HT-29 (cell line): ENCODE data around the gene CSNK1A1. TPM values are rescaled to one million over a fixed set of nuclear protein-coding genes. Genes with fewer than 3 reads are reported as not detected.
A peak's percentile ranks its signal among the peaks of the same experiment; 100 is the strongest.
"Not testable (repeated sequence)": the region's sequence is repeated elsewhere in the genome, so short reads cannot be mapped to it uniquely, and the experiment has no call there.

Experiments used
- DNase-seq: peaks from one replicate; pipeline ENCODE4 v3.0.0-alpha.2; 2015; ENCODE audit warnings: low spot score
- total RNA-seq: library from RNA; depleted of rRNA; stranded (reverse); fragments of >200 nt; shearing (Covaris generic); gene quantifications from 2 replicates; pipeline ENCODE4 v1.2.3, GENCODE V29; 2014; rRNA removed

Gene CSNK1A1
- 318 and 376 TPM in 2 replicates for total RNA-seq

DNA sequence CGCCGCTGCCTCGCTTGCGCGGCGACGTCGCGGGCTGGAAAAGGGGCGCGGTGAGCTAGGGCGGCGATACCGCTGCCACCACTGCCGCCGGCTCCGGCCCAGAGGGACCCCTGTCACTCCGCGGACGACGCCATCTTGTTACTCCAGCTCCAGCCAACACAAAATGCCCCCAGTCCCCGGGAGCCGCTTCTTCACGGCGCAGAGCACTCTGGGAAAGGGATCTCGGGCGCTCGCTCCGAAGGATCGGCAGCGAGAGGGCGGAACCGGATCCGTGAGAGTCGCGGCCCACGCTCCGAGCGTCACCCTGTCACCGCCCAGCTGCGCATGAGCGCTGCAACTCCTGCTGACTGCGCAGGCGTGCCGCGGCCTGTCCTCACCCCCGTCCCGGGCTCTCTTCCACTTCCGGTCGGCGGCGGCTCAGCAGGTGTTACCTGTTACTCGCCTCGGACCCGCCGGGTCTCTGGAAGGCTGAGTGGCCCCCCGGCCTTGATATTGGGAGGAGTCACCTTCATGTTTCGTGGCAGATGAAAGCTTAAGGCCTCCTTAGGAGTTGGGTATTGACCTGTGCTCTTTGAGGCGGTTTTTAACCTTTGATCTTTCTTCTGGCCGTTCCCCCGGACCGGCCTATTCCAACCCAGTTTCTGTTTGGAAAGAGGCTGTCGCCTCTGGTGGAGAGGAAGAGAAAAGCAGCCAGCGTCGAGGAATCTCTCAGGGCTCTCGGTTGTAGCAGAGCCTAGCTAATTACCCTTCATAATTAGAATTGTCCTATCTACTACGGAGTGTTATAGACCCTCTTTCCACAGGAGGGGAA, at the start of gene CSNK1A1:
Gene CSNK1A1, minus strand, starts transcription at position 213 of the 811 bp plus-strand sequence. CDS start 475 bp downstream, outside the sequence.
- DNase-seq = peak; percentile 98

- DNase-seq = no peak
Observed at GRCh38 chr5:149600932-149601331, 49.7 kb upstream of the CSNK1A1 start.

GRCh38 chr5:149599375-149599774, 48.1 kb upstream of the CSNK1A1 start:
- no peak for DNase-seq

GRCh38 chr5:149598966-149599365, 47.7 kb upstream of the CSNK1A1 start:
- no peak for DNase-seq

DNA sequence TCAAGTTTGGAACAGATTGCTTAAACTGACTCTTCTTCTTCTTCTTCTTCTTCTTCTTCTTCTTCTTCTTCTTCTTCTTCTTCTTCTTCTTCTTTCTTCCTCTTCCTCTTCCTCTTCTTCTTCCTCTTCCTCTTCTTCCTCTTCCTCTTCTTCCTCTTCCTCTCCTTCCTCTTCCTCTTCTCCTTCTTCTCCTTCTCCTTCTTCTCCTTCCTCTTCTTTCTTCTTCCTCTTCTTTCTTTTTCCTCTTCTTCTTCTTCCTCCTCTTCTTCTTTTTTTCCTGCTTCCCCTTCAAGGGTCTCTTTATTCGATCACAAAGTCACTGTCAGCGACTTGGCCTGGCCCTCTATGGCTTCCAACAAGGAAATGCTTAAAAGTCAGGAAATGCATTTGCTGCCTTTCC, 47.0 kb upstream of the CSNK1A1 start:
- not testable (repeated sequence) for DNase-seq

DNA sequence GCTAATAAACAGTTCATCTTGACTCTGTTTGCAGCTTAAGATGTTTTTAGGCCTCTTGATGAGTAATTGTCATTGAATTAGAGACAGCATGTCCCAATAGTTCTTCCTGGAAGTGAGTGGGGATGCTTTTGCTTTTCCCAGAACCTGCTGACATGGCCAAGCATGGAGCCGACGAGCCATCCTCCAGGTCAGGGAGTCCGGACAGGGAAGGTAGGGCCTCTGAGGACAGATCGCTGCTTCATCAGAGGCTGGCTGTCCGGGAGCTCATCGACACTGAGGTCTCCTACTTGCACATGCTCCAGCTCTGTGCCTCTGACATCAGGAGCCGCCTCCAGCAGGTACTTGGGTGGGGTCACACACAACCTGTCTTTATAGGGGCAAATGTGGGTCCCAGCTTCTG, 46.4 kb upstream of the CSNK1A1 start:
- DNase-seq = no peak

DNA sequence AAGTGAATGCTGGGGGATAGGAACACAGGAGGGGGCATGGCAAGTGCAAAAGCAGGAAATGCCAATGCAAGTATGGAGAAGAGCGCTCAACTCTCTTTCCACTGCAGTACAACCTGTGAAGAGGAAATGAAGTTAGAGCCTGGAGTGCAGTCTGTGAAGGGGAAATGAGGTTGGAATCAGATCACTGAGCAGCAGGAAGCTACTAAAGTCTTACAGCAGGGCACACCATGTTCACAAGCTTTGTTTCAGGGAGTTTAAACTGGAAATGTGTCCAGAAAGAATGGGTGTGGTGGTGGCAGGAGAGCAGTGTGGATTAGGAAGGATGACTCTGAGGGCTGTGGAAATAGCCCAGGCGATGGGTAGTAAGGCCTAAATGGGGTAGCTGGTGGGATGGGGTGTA, 45.5 kb upstream of the CSNK1A1 start:
- no peak for DNase-seq

- not testable (repeated sequence) for DNase-seq
Observed at GRCh38 chr5:149595105-149595504, 43.9 kb upstream of the CSNK1A1 start.

- DNase-seq = no peak
Observed at GRCh38 chr5:149594206-149594895, 43.1 kb upstream of the CSNK1A1 start.

DNA sequence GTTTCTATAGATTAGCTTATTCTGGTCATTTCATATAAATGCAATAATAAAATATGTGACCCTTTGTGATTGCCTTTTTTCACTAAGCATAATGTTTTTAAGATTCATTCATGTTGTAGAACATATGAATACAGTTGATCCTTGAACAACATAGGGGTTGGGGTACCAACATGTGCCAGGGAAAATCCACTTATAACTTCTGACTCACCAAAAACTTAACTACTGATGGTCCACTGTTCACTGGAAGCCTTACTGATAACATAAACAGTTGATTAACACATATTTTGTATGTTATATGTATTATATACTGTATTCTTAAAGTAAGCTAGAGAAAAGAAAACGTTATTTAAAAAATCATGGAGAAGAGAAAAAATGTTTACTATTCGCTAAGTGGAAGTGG, 42.1 kb upstream of the CSNK1A1 start:
- no peak for DNase-seq

GRCh38 chr5:149588936-149589335, 37.7 kb upstream of the CSNK1A1 start:
- DNase-seq = no peak

DNA sequence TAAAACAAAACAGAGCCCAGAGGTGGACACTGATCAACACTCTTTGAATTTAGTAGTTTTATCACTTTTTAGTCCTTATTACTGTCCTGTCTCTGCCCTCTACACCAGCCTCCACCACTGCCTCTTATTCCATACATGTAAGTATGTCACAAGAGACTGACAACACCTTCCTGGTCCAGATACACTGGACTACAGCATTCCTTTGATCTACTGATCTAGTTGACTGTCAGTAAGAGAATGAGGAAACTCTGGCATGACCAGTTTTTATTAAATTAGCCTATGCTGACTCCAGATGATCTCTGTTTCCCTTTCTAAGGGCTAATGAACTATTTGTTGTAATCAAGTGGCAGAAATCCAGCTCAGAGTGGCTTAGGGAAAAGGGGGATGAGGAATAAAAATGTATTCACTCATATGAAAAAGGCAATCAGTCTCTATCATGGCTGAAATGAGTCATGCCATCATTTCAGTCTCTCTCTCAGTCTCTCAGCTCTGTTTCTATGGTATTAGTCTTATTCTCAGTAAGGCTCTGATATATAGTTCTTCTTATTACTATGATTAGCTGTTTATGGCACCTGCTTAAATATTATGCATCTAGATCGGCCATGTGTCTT, 35.6 kb upstream of the CSNK1A1 start:
- DNase-seq = no peak

- no peak for DNase-seq
Observed at GRCh38 chr5:149585910-149586309, 34.7 kb upstream of the CSNK1A1 start.

DNA sequence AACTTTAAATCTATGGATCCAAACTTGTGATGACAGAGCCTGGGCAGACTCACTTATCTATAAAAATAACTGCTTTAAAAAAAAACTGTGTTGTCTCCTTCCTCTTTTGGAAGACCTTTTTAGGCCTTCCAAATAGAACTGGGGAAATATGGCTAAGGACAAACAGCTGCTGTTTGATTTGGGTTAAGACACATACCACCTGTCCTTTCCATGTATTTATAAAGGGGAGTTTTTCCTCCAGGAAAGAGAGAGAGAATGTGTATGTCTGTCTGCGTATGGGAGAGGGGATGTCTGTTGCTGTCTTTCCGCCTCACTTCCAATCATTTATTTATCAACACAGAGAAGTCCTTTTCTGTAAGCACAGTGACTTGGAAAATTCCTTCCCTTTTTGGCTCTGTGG, 32.9 kb upstream of the CSNK1A1 start:
- DNase-seq = no peak

DNA sequence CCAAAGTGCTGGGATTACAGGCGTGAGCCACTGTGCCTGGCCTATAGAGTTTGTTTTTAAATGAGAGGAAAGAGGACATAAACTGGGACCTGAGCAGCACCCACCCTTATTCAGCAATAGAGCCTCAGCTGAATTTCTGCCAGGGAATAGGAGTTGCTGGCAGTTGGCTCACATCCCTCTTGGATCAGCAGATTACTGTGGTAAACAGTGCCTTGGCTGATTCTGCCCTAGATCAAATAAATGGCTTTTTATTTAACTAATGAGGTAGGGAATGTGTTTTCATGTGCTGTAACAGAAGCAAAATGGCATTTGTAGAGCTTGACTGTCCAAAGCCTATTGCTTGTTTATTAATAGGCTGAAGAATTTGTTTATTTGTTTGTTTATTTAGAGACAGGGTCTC, 32.2 kb upstream of the CSNK1A1 start:
- DNase-seq = no peak

DNA sequence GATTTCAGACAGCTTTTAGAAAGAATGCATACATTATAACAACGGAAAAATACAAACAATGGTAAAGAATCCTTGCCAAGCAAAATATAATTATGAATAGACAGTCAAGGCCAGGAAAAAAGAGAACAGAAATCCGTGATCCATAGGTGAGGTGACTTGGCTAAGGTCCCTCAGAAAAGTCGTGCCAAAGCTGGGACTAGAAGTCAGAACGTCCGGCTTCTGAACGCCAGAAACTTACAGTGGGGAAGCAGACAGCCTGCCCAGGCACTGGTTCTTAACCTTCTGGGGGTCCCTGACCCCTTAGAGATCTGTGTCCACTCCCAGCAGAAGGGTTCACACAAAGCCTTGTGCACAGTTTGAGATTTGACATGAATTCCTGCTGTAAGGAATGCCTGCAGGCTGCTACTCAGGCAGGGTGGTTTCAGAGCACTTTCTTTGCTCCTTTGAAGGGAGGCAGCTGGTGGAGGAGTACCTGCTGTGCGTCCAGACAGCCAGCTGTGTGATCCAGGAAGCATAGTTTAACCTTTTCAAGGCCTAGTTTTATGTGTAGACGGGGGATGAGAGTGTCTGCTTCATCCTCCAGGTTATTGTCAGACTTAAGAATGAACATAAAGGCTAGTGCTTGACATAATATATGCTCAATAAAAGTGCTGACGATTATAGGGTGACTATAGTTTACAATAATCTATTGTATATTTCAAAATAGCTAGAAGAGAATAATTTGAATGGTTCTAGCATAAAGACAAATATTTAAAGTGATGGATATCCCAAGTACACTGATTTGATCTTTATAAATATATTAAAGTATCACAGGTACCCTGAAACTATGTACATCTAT, 30.9 kb upstream of the CSNK1A1 start:
- no peak for DNase-seq

- peak; percentile 59 for DNase-seq
Observed at GRCh38 chr5:149581192-149581861, 30.1 kb upstream of the CSNK1A1 start, which contains the start of gene ARHGEF37. TSS of gene ARHGEF37 (plus strand) at chr5:149581498. CDS start at chr5:149597770, 16,272 bp downstream.

- no peak for DNase-seq
Observed at GRCh38 chr5:149580808-149581191, 29.6 kb upstream of the CSNK1A1 start.

DNA sequence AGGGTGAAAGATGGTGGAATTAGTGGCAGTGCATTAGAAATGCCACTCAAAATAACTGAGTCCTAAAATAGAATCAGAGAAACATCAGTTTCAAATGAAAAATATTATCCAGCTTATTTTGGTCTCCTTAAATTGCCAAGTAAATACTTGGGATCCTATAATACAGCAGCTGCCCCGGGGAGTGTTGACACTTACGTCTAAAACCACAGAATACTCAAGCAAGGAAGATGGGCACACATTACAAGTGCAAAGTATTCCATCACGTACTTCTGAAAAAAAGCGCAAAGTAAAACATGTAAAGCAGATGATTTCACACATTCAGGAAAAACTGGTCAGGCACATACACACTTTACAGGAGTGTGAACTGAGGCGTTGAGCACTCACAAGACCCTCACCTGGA, 27.7 kb upstream of the CSNK1A1 start:
- DNase-seq = no peak

DNA sequence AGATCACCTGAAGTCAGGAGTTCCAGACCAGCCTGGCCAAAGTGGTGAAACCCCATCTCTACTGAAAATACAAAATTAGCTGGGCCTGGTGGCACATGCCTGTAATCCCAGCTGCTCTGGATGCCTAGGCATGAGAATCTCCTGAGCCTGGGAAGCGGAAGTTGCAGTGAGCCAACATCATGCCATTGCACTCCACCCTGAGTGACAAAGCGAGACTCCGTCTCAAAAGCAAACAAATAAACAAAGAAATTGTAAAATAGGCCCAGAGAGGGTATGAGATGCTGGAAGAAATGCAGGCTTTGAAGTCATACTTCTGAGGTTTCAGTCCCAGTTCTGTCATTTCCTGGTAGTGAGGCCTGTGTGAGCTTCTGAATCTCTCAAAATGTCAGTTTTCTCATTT, 24.8 kb upstream of the CSNK1A1 start:
- DNase-seq = no peak

- no peak for DNase-seq
Observed at GRCh38 chr5:149575131-149575530, 23.9 kb upstream of the CSNK1A1 start.
